H9 (cell line): ENCODE data around the gene ACACB. TPM values are rescaled to one million over a fixed set of nuclear protein-coding genes. Genes with fewer than 3 reads are reported as not detected.

Experiments
- DNase-seq: peaks from one replicate; pipeline ENCODE4 v3.0.0-alpha.2; 2017
- H2AFZ ChIP-seq: one replicate; pipeline ENCODE4 v1.6.1; 2013; ENCODE audit warnings: mild to moderate bottlenecking, low read length, control low read depth, moderate library complexity
- H2AK5ac ChIP-seq: 2 replicates; pipeline ENCODE4 v1.6.1; 2013; ENCODE audit warnings: low read length, control low read depth, mixed read lengths; ENCODE audit not compliant: insufficient read length
- H2BK120ac ChIP-seq: one replicate; pipeline ENCODE4 v1.6.1; 2013; ENCODE audit warnings: low read depth, mild to moderate bottlenecking, low read length, control low read depth, inconsistent platforms; ENCODE audit not compliant: poor library complexity, severe bottlenecking
- H2BK12ac ChIP-seq: 2 replicates; pipeline ENCODE4 v1.6.1; 2013; ENCODE audit warnings: low read length, control low read depth, mixed read lengths, low read depth; ENCODE audit not compliant: insufficient read length
- H2BK15ac ChIP-seq: 2 replicates; pipeline ENCODE4 v1.6.1; 2013; ENCODE audit warnings: low read depth, low read length, control low read depth
- H2BK20ac ChIP-seq: one replicate; pipeline ENCODE4 v1.6.1; 2013; ENCODE audit warnings: low read depth, mild to moderate bottlenecking, low read length, control low read depth, inconsistent platforms; ENCODE audit not compliant: poor library complexity, severe bottlenecking
- H2BK5ac ChIP-seq: 2 replicates; pipeline ENCODE4 v1.6.1; 2013; ENCODE audit warnings: low read length, control low read depth, mixed read lengths; ENCODE audit not compliant: insufficient read length
- H3K14ac ChIP-seq: 2 replicates; pipeline ENCODE4 v1.6.1; 2013; ENCODE audit warnings: low read length, control low read depth; ENCODE audit not compliant: insufficient read depth
- H3K18ac ChIP-seq: 2 replicates; pipeline ENCODE4 v1.6.1; 2013; ENCODE audit warnings: low read depth, mild to moderate bottlenecking, mixed read lengths, low read length, control low read depth; ENCODE audit not compliant: insufficient read length
- H3K23ac ChIP-seq: 2 replicates; pipeline ENCODE4 v1.6.1; 2013; ENCODE audit warnings: low read length, control low read depth, mixed read lengths, low read depth; ENCODE audit not compliant: insufficient read length
- H3K23me2 ChIP-seq: 2 replicates; pipeline ENCODE4 v1.6.1; 2013; ENCODE audit warnings: low read depth, mild to moderate bottlenecking, mixed read lengths, low read length, control low read depth; ENCODE audit not compliant: insufficient read length, poor library complexity, severe bottlenecking
- H3K27ac ChIP-seq: 2 replicates; pipeline ENCODE4 v1.5.1; 2013; ENCODE audit warnings: low read length, control low read depth, mixed read lengths, low read depth; ENCODE audit not compliant: insufficient read length
- H3K27me3 ChIP-seq: 2 replicates; pipeline ENCODE4 v1.6.1; 2013; ENCODE audit warnings: low read length, control low read depth, inconsistent platforms; ENCODE audit not compliant: insufficient read depth
- H3K4ac ChIP-seq: 2 replicates; pipeline ENCODE4 v1.6.1; 2013; ENCODE audit warnings: low read depth, mild to moderate bottlenecking, control low read depth, inconsistent platforms, low read length, moderate library complexity
- H3K4me1 ChIP-seq: 2 replicates; pipeline ENCODE4 v1.6.1; 2013; ENCODE audit warnings: low read length, control low read depth, inconsistent platforms; ENCODE audit not compliant: insufficient read depth
- H3K4me2 ChIP-seq: 2 replicates; pipeline ENCODE4 v1.6.1; 2013; ENCODE audit warnings: low read length, control low read depth, mixed read lengths; ENCODE audit not compliant: insufficient read length, insufficient read depth
- H3K56ac ChIP-seq: 2 replicates; pipeline ENCODE4 v1.6.1; 2013; ENCODE audit warnings: low read depth, mild to moderate bottlenecking, mixed read lengths, low read length, control low read depth; ENCODE audit not compliant: insufficient read length
- H3K79me1 ChIP-seq: 2 replicates; pipeline ENCODE4 v1.6.1; 2013; ENCODE audit warnings: low read depth, mild to moderate bottlenecking, moderate library complexity, low read length, control low read depth, inconsistent platforms; ENCODE audit not compliant: insufficient read depth, poor library complexity, severe bottlenecking
- H3K79me2 ChIP-seq: 2 replicates; pipeline ENCODE4 v1.6.1; 2013; ENCODE audit warnings: low read length, control low read depth, inconsistent platforms; ENCODE audit not compliant: insufficient read depth
- H3K9ac ChIP-seq: 2 replicates; pipeline ENCODE4 v1.6.1; 2013; ENCODE audit warnings: low read length, control low read depth, mixed read lengths; ENCODE audit not compliant: insufficient read length; ENCODE audit errors: extremely low read depth
- H3K9me3 ChIP-seq: one replicate; pipeline ENCODE4 v1.6.1; 2013; ENCODE audit warnings: low read depth, low read length, inconsistent platforms; ENCODE audit not compliant: control insufficient read depth
- H3T11ph ChIP-seq: one replicate; pipeline ENCODE4 v1.6.1; 2013; ENCODE audit warnings: mild to moderate bottlenecking, low read length, control low read depth, inconsistent platforms
- H4K20me1 ChIP-seq: one replicate; pipeline ENCODE4 v1.6.1; 2013; ENCODE audit not compliant: control insufficient read depth, insufficient read length, insufficient read depth
- H4K5ac ChIP-seq: 2 replicates; pipeline ENCODE4 v1.6.1; 2013; ENCODE audit warnings: low read depth, mild to moderate bottlenecking, mixed read lengths, low read length, control low read depth; ENCODE audit not compliant: insufficient read length
- H4K8ac ChIP-seq: replicated peaks from 2 replicates; pipeline ENCODE4 v1.6.1; 2013; ENCODE audit warnings: low read length, control low read depth, mixed read lengths, low read depth; ENCODE audit not compliant: insufficient read length
- H4K91ac ChIP-seq: 2 replicates; pipeline ENCODE4 v1.6.1; 2013; ENCODE audit warnings: low read depth, mild to moderate bottlenecking, moderate library complexity, mixed read lengths, low read length, control low read depth; ENCODE audit not compliant: insufficient read length
- H3K27ac Mint-ChIP-seq, 3 experiments: 2 replicates in 2 of 3; 3 replicates in 1 of 3; pipeline ENCODE4 v1.8.0; 2020 to 2021; ENCODE audit warnings: mixed read lengths in 3 of 3, mild to moderate bottlenecking in 1 of 3, moderate library complexity in 1 of 3
- H3K27me3 Mint-ChIP-seq: 2 replicates; pipeline ENCODE4 v1.8.0; 2021; ENCODE audit warnings: low read depth, mild to moderate bottlenecking, moderate library complexity, mixed read lengths
- H3K36me3 Mint-ChIP-seq, 3 experiments: 2 replicates in 2 of 3; 3 replicates in 1 of 3; pipeline ENCODE4 v1.8.0; 2020 to 2021; ENCODE audit warnings: low read depth in 3 of 3, mixed read lengths in 3 of 3; ENCODE audit not compliant: insufficient read depth in 1 of 3
- H3K4me1 Mint-ChIP-seq, 2 experiments: 2 replicates each; pipeline ENCODE4 v1.8.0; 2020; ENCODE audit warnings: mixed read lengths in 2 of 2
- H3K4me3 Mint-ChIP-seq, 2 experiments: 2 replicates in 1 of 2; 3 replicates in 1 of 2; pipeline ENCODE4 v1.8.0; 2020 to 2021; ENCODE audit warnings: mild to moderate bottlenecking in 2 of 2, mixed read lengths in 2 of 2, moderate library complexity in 1 of 2
- H3K9me3 Mint-ChIP-seq, 2 experiments: 2 replicates in 1 of 2; 3 replicates in 1 of 2; pipeline ENCODE4 v1.8.0; 2020; ENCODE audit warnings: mild to moderate bottlenecking in 2 of 2, mixed read lengths in 2 of 2, moderate library complexity in 1 of 2
- WGBS: extraction: QIAGEN DNeasy Blood & Tissue Kit; methylation state at CpG from one replicate; pipeline ENCODE4 v1.1.7; 2013; ENCODE audit warnings: missing lambda C conversion rate, low lambda C conversion rate, mixed read lengths; ENCODE audit not compliant: insufficient read length; ENCODE audit errors: extremely low coverage; 5-methylcytosine and 5-hydroxymethylcytosine counted together
- total RNA-seq: library from RNA; stranded (reverse); gene quantifications from 2 replicates; pipeline ENCODE4 v1.2.1, GENCODE V29; 2021
- TF ChIP-seq, protein P1 (sequence below): fragments of 200-600 bp; sonication (generic); conservative IDR thresholded peaks from 3 replicates; pipeline ENCODE4 v1.8.0; 2021; ENCODE audit warnings: antibody characterized with exemption, mild to moderate bottlenecking

ACACB gene
- total RNA-seq, 1 experiment from 2014 or later = 14.2 TPM

DNA sequence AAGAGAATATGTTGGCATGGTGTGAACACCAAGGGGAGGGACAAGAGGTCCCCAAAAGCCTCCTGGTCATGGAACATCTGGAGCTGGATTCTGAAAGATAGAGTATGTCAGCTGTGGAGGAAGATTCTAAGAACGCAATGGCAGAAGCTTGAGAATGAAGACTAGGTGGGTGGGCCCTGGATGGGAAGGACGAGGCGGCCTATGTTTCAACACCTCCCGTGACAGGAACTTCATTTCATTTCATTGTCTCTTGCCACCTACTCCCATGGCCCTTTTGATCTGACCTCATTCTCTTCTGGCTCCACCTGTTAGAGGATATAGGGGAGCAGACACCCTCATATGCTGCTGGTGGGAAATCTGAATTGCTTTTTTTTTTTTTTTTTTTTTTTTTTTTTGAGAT lies 15.6 kb upstream of the ACACB start:
- Histone ChIP-seq H3K23me2 (peaks cover 10% of the 10 kb centered on the region), H3K14ac (no peak overlapping the region), H3T11ph (no peak overlapping the region), H3K27me3 (no peaks in the 10 kb centered on the region), H2BK15ac (no peak overlapping the region), H4K20me1 (no peaks in the 10 kb centered on the region), H4K8ac (no peak overlapping the region), H3K18ac (no peak overlapping the region), H3K27ac (no peak overlapping the region), H3K56ac (no peak overlapping the region), H4K91ac (no peak overlapping the region), H3K4ac (no peak overlapping the region), H3K9ac (no peak overlapping the region), H3K79me2 (peaks cover 5% of the 10 kb centered on the region; the same call in 1 of the 2 replicates), H2BK20ac (no peak overlapping the region), H3K23ac (no peak overlapping the region), H2AFZ (no peak overlapping the region), H2BK120ac (no peak overlapping the region), H3K9me3 (no peaks in the 10 kb centered on the region), H4K5ac (no peak overlapping the region), H2BK12ac (no peak overlapping the region), H3K4me2 (no peak overlapping the region), H2AK5ac (no peak overlapping the region), H3K4me1 (no peaks in the 10 kb centered on the region), H3K79me1 (peaks cover 8% of the 10 kb centered on the region), H2BK5ac (no peak overlapping the region)
- H3K9me3 Mint-ChIP-seq = no peaks in the 10 kb centered on the region
- peaks cover 2 to 13% of the 10 kb centered on the region in 2 experiments for H3K4me1 Mint-ChIP-seq
- H3K36me3 Mint-ChIP-seq = peaks cover 52 to 69% (median 68%) of the 10 kb centered on the region in 3 experiments
- no peaks in the 10 kb centered on the region for H3K27me3 Mint-ChIP-seq
- DNase-seq = no peak
- TF ChIP-seq, protein P1, sequence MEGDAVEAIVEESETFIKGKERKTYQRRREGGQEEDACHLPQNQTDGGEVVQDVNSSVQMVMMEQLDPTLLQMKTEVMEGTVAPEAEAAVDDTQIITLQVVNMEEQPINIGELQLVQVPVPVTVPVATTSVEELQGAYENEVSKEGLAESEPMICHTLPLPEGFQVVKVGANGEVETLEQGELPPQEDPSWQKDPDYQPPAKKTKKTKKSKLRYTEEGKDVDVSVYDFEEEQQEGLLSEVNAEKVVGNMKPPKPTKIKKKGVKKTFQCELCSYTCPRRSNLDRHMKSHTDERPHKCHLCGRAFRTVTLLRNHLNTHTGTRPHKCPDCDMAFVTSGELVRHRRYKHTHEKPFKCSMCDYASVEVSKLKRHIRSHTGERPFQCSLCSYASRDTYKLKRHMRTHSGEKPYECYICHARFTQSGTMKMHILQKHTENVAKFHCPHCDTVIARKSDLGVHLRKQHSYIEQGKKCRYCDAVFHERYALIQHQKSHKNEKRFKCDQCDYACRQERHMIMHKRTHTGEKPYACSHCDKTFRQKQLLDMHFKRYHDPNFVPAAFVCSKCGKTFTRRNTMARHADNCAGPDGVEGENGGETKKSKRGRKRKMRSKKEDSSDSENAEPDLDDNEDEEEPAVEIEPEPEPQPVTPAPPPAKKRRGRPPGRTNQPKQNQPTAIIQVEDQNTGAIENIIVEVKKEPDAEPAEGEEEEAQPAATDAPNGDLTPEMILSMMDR = no peak
- no peak overlapping the region for H3K27ac Mint-ChIP-seq
- no CpG with 5 or more reads among the region's 4 CpGs for WGBS
- no peak overlapping the region for H3K4me3 Mint-ChIP-seq
